GM18517 (cell line): ENCODE measurements around the gene P2RX2.

Source experiments
- ATAC-seq: cut with Tn5 transposase; IDR thresholded peaks from one replicate; pipeline ENCODE4 v1.9.1; 2021; ENCODE audit warnings: mild to moderate bottlenecking, moderate library complexity; ENCODE audit not compliant: unreplicated experiment

Gene P2RX2

DNA sequence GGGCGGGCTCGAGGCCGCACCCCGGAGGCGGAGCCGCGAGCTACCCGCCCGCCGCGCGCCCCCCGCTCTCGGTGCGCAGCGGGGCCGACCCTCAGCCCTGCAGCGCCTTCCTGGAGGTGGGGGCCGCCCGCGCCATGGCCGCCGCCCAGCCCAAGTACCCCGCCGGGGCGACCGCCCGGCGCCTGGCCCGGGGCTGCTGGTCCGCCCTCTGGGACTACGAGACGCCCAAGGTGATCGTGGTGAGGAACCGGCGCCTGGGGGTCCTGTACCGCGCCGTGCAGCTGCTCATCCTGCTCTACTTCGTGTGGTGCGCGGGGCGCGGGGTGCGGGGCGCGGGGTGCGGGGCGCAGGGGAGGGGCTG, at the start of gene P2RX2:
TSS of gene P2RX2 (plus strand) at position 94 of the 361 bp plus-strand sequence. CDS start at position 135, 41 bp downstream.
- no peak for ATAC-seq

DNA sequence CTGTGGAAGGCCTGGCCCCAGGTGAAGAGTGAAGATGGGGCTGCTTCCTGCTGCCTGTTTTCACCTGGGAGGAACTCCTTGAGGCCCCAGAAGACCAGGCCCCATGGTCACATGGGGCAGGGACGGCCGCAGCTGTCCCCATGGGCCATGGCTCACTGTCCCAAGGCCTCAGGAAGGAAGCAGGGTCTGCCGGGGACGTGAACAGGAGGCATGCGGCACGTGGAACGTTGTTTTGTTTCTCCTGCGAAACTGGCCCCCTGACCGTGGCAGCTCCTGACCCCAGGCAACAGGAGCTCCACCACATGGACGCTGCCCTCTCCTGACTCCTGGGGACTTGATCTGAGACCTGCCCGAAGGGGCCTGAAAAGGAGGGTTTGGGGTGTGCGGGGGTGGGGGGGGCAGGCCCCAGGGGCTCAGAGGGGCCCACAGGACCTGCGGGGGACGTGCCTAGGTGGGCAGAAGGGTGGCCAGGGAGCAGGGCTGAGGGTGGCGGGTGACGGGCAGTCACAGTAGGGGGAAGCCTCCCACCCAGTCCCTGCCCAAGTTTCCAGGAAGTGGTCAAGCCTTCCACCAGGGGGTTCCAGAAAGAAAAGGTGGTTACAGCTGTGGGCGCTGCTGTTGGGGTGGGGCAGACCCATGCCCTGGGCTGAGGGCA, 49.6 kb upstream of the P2RX2 start:
- no peak for ATAC-seq

DNA sequence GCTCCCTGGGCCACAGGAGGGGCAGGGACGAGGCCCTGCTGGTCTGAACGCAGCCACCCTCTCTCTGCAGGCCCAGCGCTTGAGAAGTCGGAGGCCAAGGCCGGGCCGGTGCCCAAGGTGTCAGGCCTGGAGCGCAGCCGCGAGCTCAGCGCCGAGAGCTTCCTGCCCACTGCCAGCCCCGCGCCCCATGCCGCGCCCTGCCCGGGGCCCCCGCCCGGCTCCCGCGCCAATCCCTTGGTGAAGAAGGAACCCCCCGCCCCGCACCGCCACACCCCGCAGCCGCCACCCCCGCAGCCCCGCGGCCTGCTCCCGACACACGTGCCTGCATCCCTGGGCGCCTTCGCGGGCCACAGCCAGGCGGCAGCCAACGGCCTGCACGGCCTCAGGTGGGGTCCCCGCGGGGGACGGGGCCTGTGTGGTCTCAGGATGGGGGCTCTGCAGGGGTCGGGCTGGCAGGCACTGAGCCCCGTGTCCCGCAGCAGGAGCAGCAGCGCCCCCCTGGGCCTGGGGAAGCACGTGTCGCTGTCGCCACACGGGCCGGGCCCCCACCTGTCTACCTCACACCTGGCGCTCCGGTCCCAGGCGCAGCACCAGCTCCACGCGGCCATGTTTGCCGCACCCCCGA, 48.6 kb upstream of the P2RX2 start:
- ATAC-seq = no peak

DNA sequence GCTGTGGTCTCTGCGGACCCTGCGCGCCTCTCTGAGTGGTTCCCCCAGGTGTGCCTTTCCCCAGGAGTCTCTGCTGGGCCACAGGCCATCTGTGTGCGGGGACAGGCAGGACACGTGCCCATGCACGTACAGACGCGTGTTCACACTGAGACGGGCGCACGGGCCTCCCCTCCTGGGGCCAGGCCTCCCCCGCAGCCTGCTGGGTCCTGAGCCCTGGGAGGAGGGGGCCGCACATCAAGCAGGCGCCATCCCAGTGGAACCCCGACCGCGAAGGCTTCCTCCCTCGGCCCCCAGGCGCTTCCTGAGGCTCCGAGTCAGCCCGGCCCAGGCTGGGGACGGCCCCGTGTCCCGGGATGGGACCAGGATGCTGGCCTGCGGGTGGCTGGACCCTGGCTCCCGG, 47.9 kb upstream of the P2RX2 start:
- ATAC-seq = no peak

DNA sequence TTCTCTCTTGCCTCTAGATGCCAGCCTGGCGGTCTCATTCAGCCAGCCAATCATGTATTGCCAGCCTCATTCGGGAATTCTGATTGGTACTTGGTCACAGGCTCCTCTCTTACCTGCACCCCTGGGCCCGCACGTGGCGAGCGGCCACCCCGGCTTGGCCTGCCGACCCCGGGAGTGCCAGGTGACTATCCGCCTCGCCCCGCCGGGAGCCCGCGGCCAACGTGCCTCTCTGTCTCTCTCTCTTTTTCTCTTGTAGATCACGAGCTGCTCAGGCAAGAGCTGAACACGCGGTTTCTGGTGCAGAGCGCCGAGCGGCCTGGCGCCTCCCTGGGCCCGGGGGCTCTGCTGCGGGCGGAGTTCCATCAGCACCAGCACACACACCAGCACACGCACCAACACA, 47.5 kb upstream of the P2RX2 start:
- ATAC-seq = no peak

DNA sequence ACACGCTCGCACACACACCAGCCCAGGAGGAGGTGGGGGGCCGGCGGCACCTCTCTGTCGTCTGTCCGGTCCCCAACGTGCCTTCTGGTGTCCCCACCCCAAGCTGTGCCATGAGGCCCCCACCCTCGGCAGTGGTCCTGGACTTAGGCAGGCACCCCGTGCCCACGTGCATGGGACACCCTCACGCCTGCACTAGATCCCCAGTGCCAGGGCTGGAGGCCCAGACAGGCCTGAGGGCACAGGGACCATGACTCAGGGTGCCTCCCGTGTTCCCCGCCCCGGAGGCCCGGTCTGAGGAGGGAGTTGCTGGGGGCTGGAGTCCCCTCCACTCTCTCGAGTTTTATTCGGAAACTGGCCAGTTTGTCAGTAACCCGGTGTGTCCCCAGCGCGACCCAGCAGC, 47.0 kb upstream of the P2RX2 start:
- ATAC-seq = no peak

DNA sequence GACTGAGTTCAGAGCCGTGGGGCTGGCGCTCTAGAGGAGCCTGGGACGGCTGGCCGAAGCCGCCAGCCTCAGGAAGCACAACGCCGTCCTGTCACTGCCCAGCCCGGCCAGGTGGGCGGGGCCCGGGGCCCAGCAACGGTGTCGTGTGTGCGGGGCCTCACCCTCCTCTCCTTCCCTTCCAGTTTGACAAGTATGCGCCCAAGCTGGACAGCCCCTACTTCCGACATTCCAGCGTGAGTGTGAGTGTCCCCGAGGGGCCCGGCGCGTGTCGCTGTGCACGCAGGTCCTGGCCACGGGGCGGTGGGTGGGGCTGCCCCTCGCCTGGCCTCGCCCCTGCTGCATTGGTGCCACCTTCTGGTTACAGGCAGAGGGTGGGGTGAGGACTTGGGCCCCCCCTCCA, 46.5 kb upstream of the P2RX2 start:
- ATAC-seq = no peak

DNA sequence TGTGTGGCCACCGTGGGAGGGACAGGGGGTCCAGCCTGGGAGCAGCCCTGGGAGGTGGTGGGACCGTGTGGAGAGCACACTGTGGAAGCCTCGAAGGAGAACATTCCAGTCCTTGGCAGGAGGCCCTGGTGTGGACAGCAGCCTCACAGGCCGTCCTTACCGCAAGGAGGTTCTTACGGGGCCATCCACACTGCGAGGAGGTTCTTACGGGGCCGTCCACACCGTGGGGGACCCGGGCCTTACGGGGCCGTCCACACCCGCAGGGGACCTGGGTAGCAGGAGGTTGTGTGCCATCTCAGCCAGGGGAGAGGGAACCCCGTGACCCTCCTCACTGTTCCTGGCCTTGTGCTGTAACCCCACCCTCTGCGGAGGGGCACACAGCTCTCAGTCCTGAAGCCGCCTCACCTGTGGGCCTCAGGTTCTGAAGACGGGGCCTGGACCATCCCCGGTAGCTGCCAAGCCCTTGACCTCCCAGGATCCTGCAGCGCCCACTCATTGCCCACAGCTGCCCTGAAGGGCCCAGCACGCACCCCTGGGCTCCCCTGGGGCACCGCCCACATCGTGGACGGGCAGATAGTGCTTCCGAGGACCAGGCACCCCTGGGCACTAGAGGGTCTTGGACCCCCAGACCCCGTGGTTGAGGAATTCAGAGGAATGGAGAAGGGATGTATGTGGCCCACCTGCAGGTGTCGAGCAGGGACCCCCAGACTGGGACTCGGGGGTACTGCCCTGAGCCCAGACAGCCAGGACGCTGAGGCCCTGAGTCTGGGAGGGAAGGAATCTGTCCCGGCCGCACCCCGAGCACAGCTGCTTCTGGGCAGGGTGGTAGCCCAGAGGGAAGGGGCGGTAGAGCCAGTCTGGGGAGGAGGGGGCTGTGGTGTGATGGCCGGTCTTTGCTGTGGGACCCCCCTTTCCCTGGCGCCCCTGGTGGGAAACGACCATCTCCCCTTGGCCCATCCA, 45.5 kb upstream of the P2RX2 start:
- ATAC-seq = no peak

DNA sequence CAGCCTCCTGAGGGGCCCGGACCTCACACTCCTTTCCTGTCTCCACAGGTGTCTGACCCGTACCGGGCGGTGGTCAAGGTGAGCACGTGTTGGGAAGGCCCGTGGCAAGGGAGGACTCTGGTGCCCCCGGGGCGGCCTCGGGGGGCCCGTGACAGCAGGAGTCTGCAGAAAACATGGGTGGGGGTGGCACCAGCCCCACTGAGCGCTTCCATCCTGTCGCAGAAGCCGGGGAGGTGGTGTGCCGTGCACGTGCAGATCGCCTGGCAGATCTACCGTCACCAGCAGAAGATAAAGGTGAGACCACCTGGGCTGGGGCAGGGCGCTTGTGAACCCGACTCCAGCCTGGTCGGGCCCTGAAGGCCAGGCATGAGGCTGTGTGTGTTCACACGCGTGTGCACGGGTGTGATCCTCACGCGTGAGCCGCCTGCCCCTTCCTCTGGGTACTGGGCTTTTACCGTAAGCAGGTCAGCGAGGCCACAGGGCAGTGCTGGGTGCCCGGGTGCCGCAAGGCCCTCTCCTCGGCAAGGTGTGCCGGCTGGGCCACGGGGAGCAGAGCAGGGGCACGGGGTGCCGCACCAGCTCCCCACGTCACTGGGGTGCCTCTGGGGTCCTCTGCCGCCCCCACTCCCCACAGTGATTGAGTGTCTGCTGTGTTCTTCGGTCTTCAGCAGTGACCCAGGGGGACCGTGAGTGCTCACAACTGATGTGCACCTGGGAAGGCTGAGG, 44.1 kb upstream of the P2RX2 start:
- ATAC-seq = no peak

DNA sequence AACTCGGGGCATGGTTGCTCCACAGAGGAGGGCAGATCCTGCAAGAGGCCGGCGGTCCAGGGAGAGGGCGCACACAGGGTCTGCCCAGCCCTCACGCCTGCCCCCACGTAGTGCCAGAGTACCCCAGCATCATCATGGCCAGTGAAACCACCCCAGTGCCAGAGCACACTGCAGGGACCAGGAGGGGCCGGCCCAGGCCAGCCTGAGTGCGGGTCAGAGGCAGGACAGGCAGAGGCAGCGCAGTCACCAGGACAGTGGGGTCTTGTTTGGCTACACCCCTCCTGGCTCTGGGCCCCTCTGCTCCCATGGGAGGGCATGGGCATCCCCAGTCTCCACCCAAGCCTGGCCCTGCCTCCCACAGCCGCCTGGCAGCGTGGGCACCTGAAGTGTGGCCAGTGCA, 42.9 kb upstream of the P2RX2 start:
- no peak for ATAC-seq

DNA sequence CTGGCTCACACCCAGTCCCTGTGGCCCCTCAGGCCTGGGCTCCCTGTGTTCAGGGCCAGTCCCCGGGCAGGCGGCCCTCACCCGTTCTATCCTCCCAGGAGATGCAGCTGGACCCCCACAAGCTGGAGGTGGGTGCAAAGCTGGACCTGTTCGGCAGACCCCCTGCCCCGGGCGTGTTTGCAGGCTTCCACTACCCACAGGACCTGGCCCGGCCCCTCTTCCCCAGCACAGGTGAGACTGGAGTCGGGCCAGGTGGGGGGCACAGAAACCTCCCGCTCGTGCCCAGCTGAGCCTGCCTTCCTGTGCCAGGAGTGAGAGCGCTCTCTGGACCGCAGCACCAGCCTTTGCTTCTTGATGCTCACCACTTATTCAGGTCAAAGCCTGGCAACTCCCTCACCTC, 41.9 kb upstream of the P2RX2 start:
- ATAC-seq = no peak

DNA sequence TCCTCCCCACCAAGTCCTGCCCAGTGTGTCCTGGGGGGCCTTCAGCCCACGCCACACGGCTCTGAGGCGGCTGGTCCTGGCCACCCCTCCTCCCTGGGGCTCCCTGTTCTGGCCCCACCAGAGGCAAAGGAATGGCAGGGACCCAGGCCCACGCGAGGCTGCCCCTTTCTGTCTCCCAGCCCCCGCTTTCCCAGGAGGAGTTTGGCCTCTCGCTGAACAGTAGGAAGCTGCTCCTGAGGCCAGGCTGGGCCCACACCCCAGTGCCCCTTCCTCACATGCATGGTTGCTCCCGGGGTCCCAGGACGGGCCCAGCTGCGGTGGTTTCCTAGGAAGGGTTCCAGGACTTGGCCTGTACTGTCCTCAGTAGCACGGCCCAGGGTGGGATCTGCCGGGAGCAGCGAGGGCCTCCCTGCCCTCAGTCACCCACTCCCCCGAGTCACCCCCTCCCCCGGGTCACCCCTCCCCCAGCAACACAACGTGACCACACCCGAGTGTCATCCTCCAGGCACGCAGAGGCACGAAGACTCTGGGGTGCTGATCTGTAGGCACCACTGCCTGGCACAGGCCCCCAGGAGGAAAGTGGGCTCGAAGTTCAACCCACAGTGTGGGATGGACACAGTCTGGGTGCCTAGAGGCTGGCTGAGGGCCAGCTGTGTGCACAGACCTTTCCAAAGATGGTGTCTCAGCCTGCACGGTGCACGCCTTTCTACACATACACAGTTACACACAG, 41.2 kb upstream of the P2RX2 start:
- no peak for ATAC-seq

DNA sequence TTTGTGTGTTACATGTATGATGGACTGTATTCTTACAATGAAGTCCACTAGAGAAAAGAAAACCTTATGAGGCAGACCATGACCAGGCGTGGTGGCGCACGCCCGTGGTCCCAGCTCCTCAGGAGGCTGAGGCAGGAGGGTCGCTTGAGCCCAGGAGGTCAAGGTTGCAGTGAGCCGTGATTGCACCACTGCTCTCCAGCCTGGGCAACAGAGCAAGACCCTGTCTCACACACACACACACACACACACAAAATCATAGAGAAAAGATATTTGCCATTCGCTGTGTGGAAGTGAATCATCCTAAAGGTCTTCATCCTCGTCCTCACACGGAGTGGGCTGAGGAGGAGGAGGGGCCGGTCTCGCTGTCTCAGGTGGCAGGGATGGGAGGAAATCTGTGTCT, 40.5 kb upstream of the P2RX2 start:
- no peak for ATAC-seq

DNA sequence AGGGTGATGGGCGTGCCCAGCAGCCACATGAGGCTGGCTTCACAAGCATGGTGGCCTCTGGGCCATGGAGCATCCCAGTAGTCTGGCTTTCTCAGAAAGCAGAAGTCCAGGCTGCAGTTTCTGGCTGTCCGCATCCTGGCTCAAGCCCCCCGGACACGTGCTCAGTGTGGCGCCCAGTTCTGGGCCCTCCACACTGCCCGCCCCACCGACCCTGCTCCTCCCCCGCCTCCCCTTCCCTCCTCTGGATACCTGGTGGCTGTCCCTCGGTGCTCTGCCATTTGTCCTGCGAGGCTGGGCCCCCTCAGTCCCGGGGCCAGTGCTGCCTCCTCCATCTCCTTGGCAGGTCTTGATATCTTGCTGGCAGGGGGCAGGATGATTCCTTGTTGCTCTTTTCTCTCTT, 39.8 kb upstream of the P2RX2 start:
- ATAC-seq = no peak

DNA sequence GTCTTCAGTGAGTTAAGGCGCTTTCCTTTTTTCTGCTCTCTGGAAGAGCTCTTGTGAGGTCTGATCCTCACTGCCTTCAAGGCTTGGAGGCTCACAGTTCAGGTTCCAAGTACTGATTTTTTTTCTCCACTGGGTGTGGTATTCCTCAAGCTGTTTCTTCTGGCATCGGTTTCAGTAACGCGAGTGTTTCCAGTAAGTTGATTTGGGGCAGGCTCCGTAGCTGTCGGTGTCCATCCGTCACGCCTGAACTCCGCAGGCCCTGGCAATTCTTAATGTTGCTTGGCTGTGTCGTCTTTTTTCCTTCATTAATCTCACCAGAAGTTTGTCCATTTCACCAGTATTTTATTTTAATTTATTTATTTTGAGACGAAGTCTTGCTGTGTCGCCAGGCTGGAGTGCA, 38.8 kb upstream of the P2RX2 start:
- no peak for ATAC-seq

DNA sequence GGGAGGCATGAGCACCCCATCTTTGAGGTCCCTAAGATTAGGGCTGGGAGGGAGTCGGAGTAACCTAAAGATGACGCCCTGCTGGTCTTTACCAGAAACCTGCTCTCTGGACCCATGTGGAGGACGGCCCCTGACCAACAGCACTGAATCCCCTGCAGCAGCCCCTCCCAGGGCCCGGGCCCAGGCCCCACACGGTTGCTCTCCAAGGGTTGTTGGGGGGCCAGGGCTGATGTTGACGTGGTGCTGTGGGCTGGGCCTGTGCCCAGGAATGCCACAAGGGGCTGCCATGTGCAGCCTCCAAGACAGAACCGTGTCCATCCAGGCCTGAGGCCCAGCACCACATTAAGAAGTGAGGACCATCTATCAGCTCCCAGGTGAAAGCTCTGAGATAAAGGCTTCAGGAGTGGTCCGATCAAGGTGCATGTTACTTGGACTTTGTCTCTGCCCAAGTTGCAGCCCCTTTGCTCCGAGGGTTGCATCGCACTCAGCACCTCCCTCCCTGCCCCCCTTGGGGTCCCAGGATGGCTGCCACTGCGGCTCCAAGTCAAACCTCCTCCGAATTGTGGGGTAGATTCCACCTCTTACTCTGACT, 37.8 kb upstream of the P2RX2 start:
- no peak for ATAC-seq

DNA sequence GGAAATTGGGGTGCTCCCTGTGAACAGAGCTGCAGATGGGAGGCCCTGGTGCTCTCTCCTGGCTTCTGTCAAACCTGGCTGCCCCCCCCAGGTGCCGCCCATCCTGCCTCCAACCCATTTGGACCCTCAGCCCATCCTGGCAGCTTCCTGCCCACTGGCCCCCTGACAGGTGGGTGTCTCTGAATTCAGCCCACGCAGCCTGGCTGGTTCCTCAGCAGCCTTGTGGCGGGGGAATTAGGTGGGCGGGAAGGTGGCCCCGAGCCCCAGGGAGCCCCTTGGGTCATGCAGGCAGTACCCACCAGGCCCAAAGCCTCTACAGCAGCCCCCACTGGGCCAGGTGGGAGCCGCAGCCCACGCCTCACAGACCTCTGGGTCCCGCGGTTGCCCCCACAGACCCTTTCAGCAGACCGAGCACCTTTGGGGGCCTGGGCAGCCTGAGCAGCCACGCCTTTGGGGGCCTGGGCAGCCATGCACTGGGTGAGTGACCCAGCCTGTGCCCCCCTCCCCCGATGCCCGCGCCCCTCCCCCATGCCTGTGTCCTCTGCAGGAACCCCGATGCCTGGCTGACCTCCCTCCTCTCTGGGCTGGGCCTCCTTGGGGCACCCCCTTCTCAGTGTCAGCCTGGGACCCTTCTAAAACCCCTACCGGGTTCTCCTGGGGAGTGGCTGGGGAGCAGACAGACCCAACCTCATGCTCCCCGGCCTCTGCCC, 37.1 kb upstream of the P2RX2 start:
- no peak for ATAC-seq

DNA sequence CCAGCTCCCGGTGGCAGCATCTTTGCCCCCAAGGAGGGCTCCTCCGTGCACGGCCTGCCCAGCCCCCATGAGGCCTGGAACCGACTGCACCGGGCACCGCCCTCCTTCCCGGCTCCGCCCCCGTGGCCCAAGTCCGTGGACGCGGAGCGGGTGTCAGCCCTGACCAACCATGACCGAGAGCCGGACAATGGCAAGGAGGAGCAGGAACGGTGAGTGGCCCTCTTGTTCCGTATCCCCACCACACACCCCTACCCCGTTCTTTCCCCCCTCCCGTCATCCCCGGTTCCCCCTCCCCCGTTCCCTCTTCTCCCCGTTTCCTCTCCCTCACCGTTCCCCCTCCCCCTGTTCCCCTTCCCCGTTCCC, 36.5 kb upstream of the P2RX2 start:
- ATAC-seq = no peak

DNA sequence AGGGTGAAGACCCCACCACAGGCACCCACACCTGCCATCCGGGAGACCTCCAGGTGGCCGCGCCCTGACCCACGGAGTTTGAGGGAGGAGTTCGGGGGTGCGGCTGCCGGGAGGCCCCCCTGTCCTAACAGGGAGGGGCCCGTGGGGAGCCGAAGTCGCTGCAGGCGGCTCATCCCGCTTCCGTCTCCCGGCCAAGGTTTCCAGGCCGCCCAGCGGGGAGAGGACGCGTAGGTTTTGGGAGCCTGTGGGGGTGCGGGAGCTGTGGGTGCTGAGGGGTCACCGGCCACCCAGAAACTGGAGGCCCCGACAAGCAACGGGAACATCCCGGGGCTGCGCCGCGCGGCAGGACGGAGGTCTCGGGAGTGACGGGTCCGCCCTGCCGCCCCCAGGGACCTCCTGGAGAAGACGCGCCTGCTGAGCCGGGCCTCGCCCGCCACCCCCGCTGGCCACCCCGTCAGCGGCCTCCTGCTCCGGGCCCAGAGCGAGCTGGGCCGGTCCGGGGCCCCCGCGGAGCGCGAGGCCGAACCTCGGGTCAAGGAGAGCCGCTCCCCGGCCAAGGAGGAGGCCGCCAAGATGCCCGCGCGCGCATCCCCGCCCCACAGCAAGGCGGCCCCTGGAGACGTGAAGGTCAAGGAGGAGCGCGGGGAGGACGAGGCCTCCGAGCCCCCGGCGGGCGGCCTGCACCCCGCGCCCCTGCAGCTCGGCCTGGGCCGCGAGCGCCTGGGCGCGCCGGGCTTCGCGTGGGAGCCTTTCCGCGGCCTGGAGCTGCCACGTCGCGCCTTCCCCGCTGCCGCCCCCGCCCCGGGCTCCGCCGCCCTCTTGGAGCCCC, 35.8 kb upstream of the P2RX2 start:
- ATAC-seq = no peak
